Right cardiac atrium (tissue), 5 donors: ENCODE results near the gene MANSC4. TPM values are rescaled to one million over a fixed set of nuclear protein-coding genes. Genes with fewer than 3 reads are reported as not detected.

Source experiments
- ATAC-seq, 2 donors: fragments of 200-7000 bp; cut with Tn5 transposase; one replicate each; pipeline versions ENCODE4 v1.8.0 to v1.9.1; 2020; ENCODE audit warnings: moderate library complexity in 2 of 2, mild to moderate bottlenecking in 1 of 2
- DNase-seq, 3 donors: peaks; one replicate each; pipeline ENCODE4 v3.0.0-alpha.2; 2020
- H3K27ac ChIP-seq: one replicate; pipeline ENCODE4 v1.5.1; 2013; ENCODE audit warnings: mild to moderate bottlenecking, low read length, control low read depth, moderate library complexity
- H3K27me3 ChIP-seq: one replicate; pipeline ENCODE4 v1.6.1; 2013; ENCODE audit not compliant: control insufficient read depth, insufficient read depth
- H3K4me1 ChIP-seq: one replicate; pipeline ENCODE4 v1.6.1; 2013; ENCODE audit warnings: low read length; ENCODE audit not compliant: control insufficient read depth, insufficient read depth
- H3K4me3 ChIP-seq: one replicate; pipeline ENCODE4 v1.5.1; 2013; ENCODE audit warnings: low read length, control low read depth
- H3K9me3 ChIP-seq: one replicate; pipeline ENCODE4 v1.6.1; 2013; ENCODE audit warnings: low read length; ENCODE audit not compliant: control insufficient read depth
- WGBS: extraction: QIAGEN DNeasy Blood & Tissue Kit; methylation state at CpG from one replicate; pipeline ENCODE4 v1.1.7; 2013; 5-methylcytosine and 5-hydroxymethylcytosine counted together
- intact Hi-C, 4 donors: fragments of 100-400 bp; cut with DNase I; formaldehyde crosslinking; loops; one replicate each; pipeline versions ENCODE4 v1.11.0 to v1.14.0; 2022 to 2023
- polyA plus RNA-seq: library from polyadenylated mRNA; stranded (reverse); fragments of 200-250 nt; gene quantifications from one replicate; pipeline ENCODE4 v1.2.3, GENCODE V29; 2013
- total RNA-seq, 4 donors: library from RNA; stranded (reverse); fragmentation: NEBNext Ultra II Directional; extraction: Animal tissue kit (Norgen Biotek cat#: 25700); gene quantifications; one replicate each; pipeline ENCODE4 v1.2.1, GENCODE V29; 2021
- donor health status: healthy with polysubstance abuse.
- donor health status: DM: no; HTN: yes; CAD: no.
- donor health status: DM: no; HTN: no; CAD: no.
- donor health status: DM: no; HTN: yes; CAD: no; lungs with severe emphysema.
- donor health status: DM: yes; HTN: yes; CAD: no.

Gene MANSC4
- total and polyA plus RNA-seq, 5 donors = not detected

- Histone ChIP-seq H3K27ac (peak overlapping the region; percentile 78), H3K9me3 (no peaks in the 10 kb centered on the region), H3K4me1 (peaks cover 6% of the 10 kb centered on the region), H3K27me3 (no peaks in the 10 kb centered on the region), H3K4me3 (peak overlapping the region; percentile 50)
- DNase-seq (peak; percentile 18 to 58 (median 52)), ATAC-seq (no peak)
- WGBS = 2% methylated on average over 36 of the region's 36 CpGs
- intact Hi-C loops = no loop called here
These were observed 568 bp downstream of the MANSC4 start for GRCh38 chr12:27779416-27779919.

GRCh38 chr12:27778206-27778605 lies 1.8 kb downstream of the MANSC4 start:
- intact Hi-C loops = no loop called here
- WGBS = 56% methylated on average over 1 of the region's 1 CpG

GRCh38 chr12:27777141-27777540 lies 2.9 kb downstream of the MANSC4 start:
- no peak overlapping the region for H3K4me3 ChIP-seq
- intact Hi-C loops = no loop called here
- WGBS = 71% methylated on average over 5 of the region's 5 CpGs
- H3K27me3 ChIP-seq = no peaks in the 10 kb centered on the region
- DNase-seq = no peak
- H3K27ac ChIP-seq = no peak overlapping the region
- H3K4me1 ChIP-seq = peaks cover 6% of the 10 kb centered on the region
- ATAC-seq = no peak
- no peaks in the 10 kb centered on the region for H3K9me3 ChIP-seq

More at GRCh38 chr12:27778206-27778605, 1.8 kb downstream of the MANSC4 start:
- ATAC-seq (no peak), DNase-seq (no peak)
- Histone ChIP-seq H3K4me3 (no peak overlapping the region), H3K27me3 (no peaks in the 10 kb centered on the region), H3K9me3 (no peaks in the 10 kb centered on the region), H3K4me1 (peaks cover 6% of the 10 kb centered on the region), H3K27ac (no peak overlapping the region)

GRCh38 chr12:27772328-27773049 lies 7.5 kb downstream of the MANSC4 start:
- Histone ChIP-seq H3K27ac (no peak overlapping the region), H3K4me3 (no peak overlapping the region), H3K4me1 (no peaks in the 10 kb centered on the region), H3K9me3 (no peaks in the 10 kb centered on the region), H3K27me3 (no peaks in the 10 kb centered on the region)
- intact Hi-C loops = no loop called here
- WGBS = 39% methylated on average over 5 of the region's 5 CpGs
- ATAC-seq (no peak), DNase-seq (no peak)

- Histone ChIP-seq H3K27ac (no peak overlapping the region), H3K4me3 (no peak overlapping the region), H3K4me1 (no peaks in the 10 kb centered on the region), H3K9me3 (no peaks in the 10 kb centered on the region), H3K27me3 (no peaks in the 10 kb centered on the region)
- intact Hi-C loops = no loop called here
- DNase-seq = no peak
- no peak for ATAC-seq
- WGBS = 90% methylated on average over 3 of the region's 3 CpGs
These were observed 8.3 kb downstream of the MANSC4 start for GRCh38 chr12:27771481-27772327.

- Histone ChIP-seq H3K27me3 (no peaks in the 10 kb centered on the region), H3K9me3 (no peaks in the 10 kb centered on the region), H3K27ac (no peak overlapping the region), H3K4me3 (no peak overlapping the region), H3K4me1 (no peaks in the 10 kb centered on the region)
- intact Hi-C loops = no loop called here
- ATAC-seq (no peak), DNase-seq (no peak)
- 84% methylated on average over 8 of the region's 8 CpGs for WGBS
These were observed 10.8 kb downstream of the MANSC4 start for GRCh38 chr12:27769142-27769673.

- DNase-seq (no peak), ATAC-seq (no peak)
- Histone ChIP-seq H3K27me3 (no peaks in the 10 kb centered on the region), H3K27ac (no peak overlapping the region), H3K4me1 (no peaks in the 10 kb centered on the region), H3K9me3 (no peaks in the 10 kb centered on the region), H3K4me3 (no peak overlapping the region)
- 91% methylated on average over 3 of the region's 3 CpGs for WGBS
- intact Hi-C loops = no loop called here
These were observed 13.4 kb downstream of the MANSC4 start for GRCh38 chr12:27766587-27766986.

- Histone ChIP-seq H3K4me3 (no peak overlapping the region), H3K4me1 (no peaks in the 10 kb centered on the region), H3K27ac (no peak overlapping the region), H3K27me3 (no peaks in the 10 kb centered on the region), H3K9me3 (no peaks in the 10 kb centered on the region)
- 96% methylated on average over 2 of the region's 2 CpGs for WGBS
- ATAC-seq (no peak), DNase-seq (no peak)
- intact Hi-C loops = no loop called here
These were observed 17.3 kb downstream of the MANSC4 start for GRCh38 chr12:27762757-27763156.

- Histone ChIP-seq H3K27me3 (no peaks in the 10 kb centered on the region), H3K4me3 (no peak overlapping the region), H3K27ac (no peak overlapping the region), H3K4me1 (no peaks in the 10 kb centered on the region), H3K9me3 (no peaks in the 10 kb centered on the region)
- intact Hi-C loops = no loop called here
- DNase-seq = no peak
- ATAC-seq = no peak
- 92% methylated on average over 7 of the region's 7 CpGs for WGBS
These were observed 23.3 kb downstream of the MANSC4 start for GRCh38 chr12:27756670-27757195.

- intact Hi-C loops = no loop called here
- no peaks in the 10 kb centered on the region for H3K9me3 ChIP-seq
- H3K27ac ChIP-seq = no peak overlapping the region
- ATAC-seq (no peak), DNase-seq (no peak)
- no peaks in the 10 kb centered on the region for H3K4me1 ChIP-seq
- H3K27me3 ChIP-seq = no peaks in the 10 kb centered on the region
- 91% methylated on average over 3 of the region's 3 CpGs for WGBS
- no peak overlapping the region for H3K4me3 ChIP-seq
These were observed 25.2 kb downstream of the MANSC4 start for GRCh38 chr12:27754795-27755194.
